GM12878 (cell line): ENCODE data around the gene FUT6. TPM values are rescaled to one million over a fixed set of nuclear protein-coding genes. Genes with fewer than 3 reads are reported as not detected.

Experiments used
- ATAC-seq: fragments of 200-7000 bp; cut with Tn5 transposase; 3 replicates; pipeline ENCODE4 v1.9.1; 2020; ENCODE audit warnings: mild to moderate bottlenecking, moderate library complexity
- BruUV-seq: library from RNA; stranded (reverse); fragments of 400-500 nt; replicated peaks from 2 replicates; lab custom pipeline; 2021; lab: Mats Ljungman, UMichigan
- CTCF ChIA-PET: fragments of 300-600 bp; sonication (Branson Sonifier 250); formaldehyde crosslinking; extraction: SDS; loops from one replicate; lab custom pipeline; 2021; ENCODE audit warnings: inconsistent platforms; lab: Yijun Ruan, JAX
- POLR2A ChIA-PET: fragments of 350-600 bp; formaldehyde crosslinking; extraction: SDS; loops from one replicate; lab custom pipeline; 2021; ENCODE audit warnings: inconsistent platforms; lab: Charles Lee
- RAD21 ChIA-PET: fragments of 300-600 bp; sonication (Branson Sonifier 250); formaldehyde crosslinking; loops from one replicate; lab custom pipeline; 2023; ENCODE audit warnings: antibody characterized with exemption; ENCODE audit not compliant: unreplicated experiment; lab: Charles Lee
- SMC1A ChIA-PET: fragments of 300-600 bp; sonication (Branson Sonifier 250); formaldehyde crosslinking; loops from one replicate; lab custom pipeline; 2023; ENCODE audit not compliant: unreplicated experiment, uncharacterized antibody; lab: Charles Lee
- DNase-seq: peaks from one replicate; pipeline ENCODE4 v3.0.0-alpha.2; 2011; ENCODE audit warnings: low read depth, low spot score
- FAIRE-seq: peaks from 3 replicates; lab custom pipeline; 2011; peaks lifted over from hg19 to GRCh38; lab: Jason Lieb, UNC
- H2AFZ ChIP-seq: 2 replicates; pipeline ENCODE4 v1.6.0; 2011; ENCODE audit warnings: low read depth, low read length, control low read depth; ENCODE audit not compliant: control insufficient read depth
- H3K27ac ChIP-seq: 2 replicates; pipeline ENCODE4 v1.5.1; 2011; ENCODE audit warnings: control low read depth; ENCODE audit not compliant: control insufficient read depth, insufficient read depth
- H3K27me3 ChIP-seq, 2 experiments: replicated peaks in 1 of 2; 2 replicates each; pipeline versions ENCODE4 v1.6.0 to v1.6.1; 2011; ENCODE audit warnings: low read length in 1 of 2; ENCODE audit not compliant: control insufficient read depth in 2 of 2, insufficient read depth in 2 of 2
- H3K36me3 ChIP-seq, 2 experiments: 2 replicates each; pipeline ENCODE4 v1.5.1; 2011; ENCODE audit warnings: low read length in 1 of 2; ENCODE audit not compliant: control insufficient read depth in 2 of 2, insufficient read depth in 2 of 2
- H3K4me1 ChIP-seq: 2 replicates; pipeline ENCODE4 v1.6.1; 2011; ENCODE audit warnings: mild to moderate bottlenecking, low read length, moderate library complexity, mixed read lengths; ENCODE audit not compliant: control insufficient read depth, insufficient read depth
- H3K4me2 ChIP-seq: 2 replicates; pipeline ENCODE4 v1.6.0; 2011; ENCODE audit warnings: control low read depth; ENCODE audit not compliant: control insufficient read depth, insufficient read depth
- H3K4me3 ChIP-seq: fragments of 200-600 bp; sonication (generic); 2 replicates; pipeline ENCODE4 v1.5.1; 2016
- H3K79me2 ChIP-seq: 2 replicates; pipeline ENCODE4 v1.6.0; 2011; ENCODE audit warnings: low read length; ENCODE audit not compliant: control insufficient read depth, insufficient read depth
- H3K9ac ChIP-seq: 2 replicates; pipeline ENCODE4 v1.8.0; 2011; ENCODE audit warnings: low read length, control low read depth, mixed read lengths; ENCODE audit not compliant: control insufficient read depth, insufficient read depth
- H3K9me3 ChIP-seq: replicated peaks from 3 replicates; pipeline ENCODE4 v1.5.1; 2011; ENCODE audit warnings: mild to moderate bottlenecking, low read length; ENCODE audit not compliant: control insufficient read depth, insufficient read depth
- H4K20me1 ChIP-seq: 2 replicates; pipeline ENCODE4 v1.6.0; 2011; ENCODE audit not compliant: control insufficient read depth, insufficient read depth
- CREM ChIP-seq: IDR thresholded peaks from 2 replicates; pipeline ENCODE4 v1.6.1; 2014; ENCODE audit warnings: antibody characterized with exemption, low read depth
- FOXM1 ChIP-seq: IDR thresholded peaks from 2 replicates; pipeline ENCODE4 v1.6.1; 2012; ENCODE audit warnings: low read depth, mild to moderate bottlenecking, inconsistent platforms, low read length, moderate library complexity
- POLR2AphosphoS5 ChIP-seq: IDR thresholded peaks from 2 replicates; pipeline ENCODE4 v1.6.1; 2011; ENCODE audit warnings: mild to moderate bottlenecking, low read length, inconsistent platforms
- SMARCA5 ChIP-seq: fragments of 450-650 bp; IDR thresholded peaks from 2 replicates; pipeline ENCODE4 v1.6.1; 2017; ENCODE audit warnings: mild to moderate bottlenecking
- WGBS: methylation state at CpG from one replicate; pipeline ENCODE4 v1.1.6; 2016; ENCODE audit warnings: low lambda C conversion rate; ENCODE audit not compliant: insufficient replicate concordance, insufficient coverage; ENCODE audit errors: missing lambda C conversion rate; 5-methylcytosine and 5-hydroxymethylcytosine counted together
- in situ Hi-C: fragments of 300-500 bp; cut with MboI; formaldehyde crosslinking; loops from 9 replicates; pipeline ENCODE4 v1.14.3; 2018; ENCODE audit warnings: mixed read lengths
- intact Hi-C: fragments of 100-400 bp; cut with micrococcal nuclease; formaldehyde crosslinking; loops from one replicate; pipeline ENCODE4 v1.14.2; 2022; ENCODE audit not compliant: unreplicated experiment
- polyA plus RNA-seq, 11 experiments: library from polyadenylated mRNA; depleted of rRNA in 4 of 11; unstranded in 6 of 11; stranded (reverse) in 5 of 11; fragments of >200 nt; fragmentation: Nextera tagmentation in 4 of 11; fragmentation: Illumina TruSeq in 1 of 11; extraction: Ambion mirVana in 4 of 11; extraction: Trizol in 1 of 11; gene quantifications; 1 replicate in 1 of 11; 2 replicates in 10 of 11; pipeline versions ENCODE4 v1.2.1 to v1.2.3, GENCODE V29; 2011 to 2016; ENCODE audit warnings: inconsistent platforms in 2 of 11, missing spikeins in 2 of 11, low read depth in 1 of 11
- total RNA-seq, 4 experiments: library from RNA; depleted of rRNA in 3 of 4; stranded (reverse); fragments of >200 nt in 3 of 4; fragmentation: Illumina TruSeq in 1 of 4; extraction: Trizol in 1 of 4; gene quantifications; 2 replicates each; pipeline versions ENCODE4 v1.2.1 to v1.2.3, GENCODE V29; 2013 to 2021

FUT6 gene
- total and polyA plus RNA-seq, 10 of the 15 experiments (the other 5 are each of a cell fraction or from before 2014, with no cell fraction given) = not detected

GRCh38 chr19:5789351-5789761, 50.1 kb downstream of the FUT6 start:
- H2AFZ ChIP-seq = no peak overlapping the region
- DNase-seq = no peak

GRCh38 chr19:5788422-5788821, 51.1 kb downstream of the FUT6 start:
- POLR2A ChIA-PET = no interaction called here
- Histone ChIP-seq H3K4me1 (peaks cover 3% of the 10 kb centered on the region; the same call in 1 of the 2 replicates), H2AFZ (no peak overlapping the region), H3K9ac (no peak overlapping the region), H3K4me2 (no peak overlapping the region), H3K4me3 (no peak overlapping the region), H3K27ac (no peak overlapping the region), H3K9me3 (no peaks in the 10 kb centered on the region), H3K27me3 (no peaks in the 10 kb centered on the region), H3K36me3 (peaks cover 4 to 29% of the 10 kb centered on the region in 2 experiments; a peak in 3 of 4 replicates), H3K79me2 (peaks cover 5% of the 10 kb centered on the region), H4K20me1 (no peaks in the 10 kb centered on the region)
- 0 out of 2 replicates have a peak, but pooled peaks have one; percentile 25 for TF ChIP-seq POLR2AphosphoS5
- TF ChIP-seq SMARCA5 = no peak
- CTCF ChIA-PET = no interaction called here
- in situ Hi-C loops (no loop called here), intact Hi-C loops (no loop called here)
- SMC1A ChIA-PET = no interaction called here
- DNase-seq (no peak), ATAC-seq (no peak), FAIRE-seq (no peak)
- RAD21 ChIA-PET = no interaction called here
- no TSS peak for BruUV-seq
- WGBS = 96% methylated on average over 4 of the region's 5 CpGs

More at GRCh38 chr19:5789351-5789761, 50.1 kb downstream of the FUT6 start:
- H4K20me1 ChIP-seq = no peaks in the 10 kb centered on the region
- ATAC-seq = no peak
- peaks cover 3% of the 10 kb centered on the region; the same call in 1 of the 2 replicates for H3K4me1 ChIP-seq
- no peak overlapping the region for H3K4me3 ChIP-seq
- intact Hi-C loops = no loop called here
- peaks cover 4 to 29% of the 10 kb centered on the region in 2 experiments; a peak in 3 of 4 replicates for H3K36me3 ChIP-seq
- no peaks in the 10 kb centered on the region for H3K9me3 ChIP-seq
- BruUV-seq = no TSS peak
- no peak for FAIRE-seq
- H3K79me2 ChIP-seq = peaks cover 5% of the 10 kb centered on the region
- TF ChIP-seq FOXM1 (no peak), CREM (no peak)
- TF ChIP-seq, all 136 proteins: peak for 0
- RAD21 ChIA-PET = interaction anchor here (1.5 kb wide), 1 partner anchor 15 kb away, joined by 4 read pairs; the partner anchor contains the start of gene NRTN
- 97% methylated on average over 39 of the region's 39 CpGs for WGBS
- SMC1A ChIA-PET = no interaction called here
- CTCF ChIA-PET = interaction anchor here (3.6 kb wide), 1 partner anchor 15 kb away, joined by 25 read pairs; the partner anchor contains the start of gene NRTN
- Histone ChIP-seq H3K27me3 (no peaks in the 10 kb centered on the region), H3K27ac (no peak overlapping the region), H3K4me2 (peak overlapping the region; percentile 97; the same call in 1 of the 2 replicates), H3K9ac (no peak overlapping the region)
- POLR2A ChIA-PET = interaction anchor here (0.6 kb wide), 1 partner anchor 19 kb away, joined by 3 read pairs; no protein-coding TSS in a partner anchor
- in situ Hi-C loops = no loop called here
